CD14-positive monocyte (primary cell): Measurements from ENCODE around the gene CHAF1A. TPM values are rescaled to one million over a fixed set of nuclear protein-coding genes. Genes with fewer than 3 reads are reported as not detected.

Experiments used
- DNase-seq, 3 donors: peaks; one replicate each; pipeline ENCODE4 v3.0.0-alpha.2; 2011 to 2022
- H2AFZ ChIP-seq: 2 replicates; pipeline ENCODE4 v1.6.0; 2012; ENCODE audit warnings: mild to moderate bottlenecking, low read depth, low read length, inconsistent platforms; ENCODE audit not compliant: insufficient read depth, poor library complexity, severe bottlenecking
- H3K27ac ChIP-seq, 2 donors: 1 replicate in 1 of 2; 2 replicates in 1 of 2; pipeline ENCODE4 v1.5.1; 2012 to 2013; ENCODE audit warnings: low read length in 2 of 2, control low read depth in 1 of 2, inconsistent platforms in 1 of 2, low read depth in 1 of 2, mild to moderate bottlenecking in 1 of 2
- H3K27me3 ChIP-seq, 2 donors: one replicate each; pipeline versions ENCODE4 v1.6.0 to v1.6.1; 2011 to 2013; ENCODE audit warnings: low read length in 2 of 2; ENCODE audit not compliant: control insufficient read depth in 2 of 2, insufficient read depth in 2 of 2
- H3K36me3 ChIP-seq, 2 donors: replicated peaks in 1 of 2; 1 replicate in 1 of 2; 2 replicates in 1 of 2; pipeline versions ENCODE4 v1.5.1 to v1.6.1; 2012 to 2013; ENCODE audit warnings: low read length in 2 of 2, control low read depth in 1 of 2, inconsistent platforms in 1 of 2, mild to moderate bottlenecking in 1 of 2; ENCODE audit not compliant: insufficient read depth in 2 of 2, control insufficient read depth in 1 of 2
- H3K4me1 ChIP-seq, 2 donors: 1 replicate in 1 of 2; 2 replicates in 1 of 2; pipeline versions ENCODE4 v1.5.1 to v1.6.1; 2012 to 2013; ENCODE audit warnings: low read length in 2 of 2, control low read depth in 1 of 2, inconsistent platforms in 1 of 2, mild to moderate bottlenecking in 1 of 2, moderate library complexity in 1 of 2; ENCODE audit not compliant: insufficient read depth in 2 of 2, control insufficient read depth in 1 of 2
- H3K4me2 ChIP-seq: replicated peaks from 2 replicates; pipeline ENCODE3; 2012; ENCODE audit warnings: low read length, moderate library complexity, mild to moderate bottlenecking; ENCODE audit not compliant: poor library complexity, severe bottlenecking; ENCODE audit errors: extremely low read depth
- H3K4me3 ChIP-seq, 3 experiments: fragments of 200-600 bp in 1 of 3; sonication (generic) in 1 of 3; replicated peaks in 1 of 3; 1 replicate in 2 of 3; 2 replicates in 1 of 3; pipeline ENCODE4 v1.5.1; 2011 to 2013; ENCODE audit warnings: low read length in 3 of 3, mild to moderate bottlenecking in 3 of 3, control low read depth in 2 of 3, low read depth in 2 of 3, inconsistent platforms in 1 of 3, moderate library complexity in 1 of 3
- H3K79me2 ChIP-seq: 2 replicates; pipeline ENCODE4 v1.6.0; 2012; ENCODE audit warnings: mild to moderate bottlenecking, control low read depth, inconsistent platforms, low read length, moderate library complexity; ENCODE audit not compliant: insufficient read depth
- H3K9ac ChIP-seq: 2 replicates; pipeline ENCODE4 v1.6.0; 2017; ENCODE audit warnings: low read length, mild to moderate bottlenecking; ENCODE audit not compliant: insufficient read depth, poor library complexity, severe bottlenecking
- H3K9me3 ChIP-seq, 2 donors: replicated peaks in 1 of 2; 1 replicate in 1 of 2; 2 replicates in 1 of 2; pipeline versions ENCODE4 v1.5.1 to v1.6.1; 2012 to 2013; ENCODE audit warnings: low read length in 2 of 2, control low read depth in 1 of 2; ENCODE audit not compliant: control insufficient read depth in 1 of 2, insufficient read depth in 1 of 2
- H4K20me1 ChIP-seq: 2 replicates; pipeline ENCODE4 v1.6.0; 2012; ENCODE audit warnings: mild to moderate bottlenecking, low read length, control low read depth, moderate library complexity; ENCODE audit not compliant: insufficient read depth
- H3K27ac Mint-ChIP-seq, 7 donors: one replicate each; pipeline ENCODE4 v1.8.0; 2020; ENCODE audit warnings: mild to moderate bottlenecking in 7 of 7, mixed read lengths in 7 of 7, moderate library complexity in 6 of 7, inconsistent platforms in 2 of 7
- H3K27me3 Mint-ChIP-seq, 3 donors: one replicate each; pipeline ENCODE4 v1.8.0; 2021 to 2022; ENCODE audit warnings: low read depth in 3 of 3, mild to moderate bottlenecking in 3 of 3, mixed read lengths in 3 of 3, moderate library complexity in 3 of 3, inconsistent platforms in 1 of 3
- H3K36me3 Mint-ChIP-seq, 2 donors: one replicate each; pipeline ENCODE4 v1.8.0; 2020; ENCODE audit warnings: mixed read lengths in 2 of 2, inconsistent platforms in 1 of 2, mild to moderate bottlenecking in 1 of 2
- H3K4me1 Mint-ChIP-seq: one replicate; pipeline ENCODE4 v1.8.0; 2020; ENCODE audit warnings: mild to moderate bottlenecking, mixed read lengths
- H3K4me3 Mint-ChIP-seq, 2 donors: one replicate each; pipeline ENCODE4 v1.8.0; 2020; ENCODE audit warnings: mild to moderate bottlenecking in 2 of 2, mixed read lengths in 2 of 2, moderate library complexity in 1 of 2
- H3K9me3 Mint-ChIP-seq, 7 donors: one replicate each; pipeline ENCODE4 v1.8.0; 2020 to 2022; ENCODE audit warnings: mixed read lengths in 7 of 7, mild to moderate bottlenecking in 6 of 7, moderate library complexity in 6 of 7, inconsistent platforms in 2 of 7
- WGBS: methylation state at CpG from one replicate; pipeline ENCODE4 v1.1.5; 2013; ENCODE audit warnings: missing lambda C conversion rate; ENCODE audit not compliant: insufficient coverage; 5-methylcytosine and 5-hydroxymethylcytosine counted together
- intact Hi-C, 2 donors: fragments of 100-400 bp; cut with micrococcal nuclease; formaldehyde crosslinking; loops; one replicate each; pipeline versions ENCODE4 v1.15.0 to v1.15.1; 2023
- polyA plus RNA-seq, 3 donors: library from polyadenylated mRNA; depleted of rRNA in 1 of 3; unstranded in 2 of 3; stranded (reverse) in 1 of 3; fragments of 300-500 nt in 2 of 3; fragments of >200 nt in 1 of 3; fragmentation: Illumina TruSeq in 2 of 3; gene quantifications; 1 replicate in 2 of 3; 2 replicates in 1 of 3; pipeline ENCODE4 v1.2.3, GENCODE V29; 2012 to 2021
- TF ChIP-seq, protein P1 (sequence below): fragments of 200-600 bp; IDR thresholded peaks from one replicate; pipeline ENCODE4 v1.8.0; 2022; ENCODE audit warnings: antibody characterized with exemption, mild to moderate bottlenecking

The CHAF1A gene
- polyA plus RNA-seq, 3 donors = 4.4 to 26.4 (median 5.4) TPM

DNA sequence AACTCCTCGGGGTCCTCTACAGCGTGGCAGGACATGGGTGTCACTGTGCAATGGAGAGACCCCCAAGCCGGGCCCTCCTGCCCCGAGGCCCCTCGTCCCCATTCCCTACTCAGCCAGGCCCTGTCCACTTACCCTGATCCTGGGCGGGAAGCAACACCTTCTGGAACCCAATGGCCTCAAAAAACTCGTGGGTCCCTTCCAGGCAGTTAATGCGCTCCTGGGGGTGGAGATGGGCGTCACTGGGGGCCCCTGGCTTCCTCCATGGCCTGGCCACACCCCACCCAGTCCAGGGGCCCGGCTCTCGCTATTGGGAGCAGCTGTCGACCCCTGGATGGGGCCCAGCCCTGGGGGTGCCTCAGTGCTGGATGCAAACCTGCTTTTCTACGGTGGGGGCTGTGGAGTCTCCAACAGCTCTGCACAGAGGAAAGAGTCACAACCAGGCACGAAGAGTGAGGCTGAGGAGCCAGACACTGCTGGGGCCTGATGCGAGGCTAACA, 44.3 kb downstream of the CHAF1A start:
- no peak overlapping the region for H3K9ac ChIP-seq
- no peaks in the 10 kb centered on the region for H3K79me2 ChIP-seq
- H3K4me2 ChIP-seq = no peak overlapping the region
- H2AFZ ChIP-seq = no peak overlapping the region
- H3K36me3 ChIP-seq = peaks cover 66 to 82% of the 10 kb centered on the region in 2 donors
- peaks cover 58% of the 10 kb centered on the region for H4K20me1 ChIP-seq
- intact Hi-C loops = no loop called here
- no peak overlapping the region for H3K27ac ChIP-seq
- TF ChIP-seq, protein P1, sequence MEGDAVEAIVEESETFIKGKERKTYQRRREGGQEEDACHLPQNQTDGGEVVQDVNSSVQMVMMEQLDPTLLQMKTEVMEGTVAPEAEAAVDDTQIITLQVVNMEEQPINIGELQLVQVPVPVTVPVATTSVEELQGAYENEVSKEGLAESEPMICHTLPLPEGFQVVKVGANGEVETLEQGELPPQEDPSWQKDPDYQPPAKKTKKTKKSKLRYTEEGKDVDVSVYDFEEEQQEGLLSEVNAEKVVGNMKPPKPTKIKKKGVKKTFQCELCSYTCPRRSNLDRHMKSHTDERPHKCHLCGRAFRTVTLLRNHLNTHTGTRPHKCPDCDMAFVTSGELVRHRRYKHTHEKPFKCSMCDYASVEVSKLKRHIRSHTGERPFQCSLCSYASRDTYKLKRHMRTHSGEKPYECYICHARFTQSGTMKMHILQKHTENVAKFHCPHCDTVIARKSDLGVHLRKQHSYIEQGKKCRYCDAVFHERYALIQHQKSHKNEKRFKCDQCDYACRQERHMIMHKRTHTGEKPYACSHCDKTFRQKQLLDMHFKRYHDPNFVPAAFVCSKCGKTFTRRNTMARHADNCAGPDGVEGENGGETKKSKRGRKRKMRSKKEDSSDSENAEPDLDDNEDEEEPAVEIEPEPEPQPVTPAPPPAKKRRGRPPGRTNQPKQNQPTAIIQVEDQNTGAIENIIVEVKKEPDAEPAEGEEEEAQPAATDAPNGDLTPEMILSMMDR = no peak
- no peaks in the 10 kb centered on the region for H3K27me3 ChIP-seq
- no peaks in the 10 kb centered on the region for H3K4me1 ChIP-seq
- H3K9me3 ChIP-seq = no peaks in the 10 kb centered on the region
- Mint-ChIP-seq H3K27ac (peak overlapping the region in 1 of 7 donors; percentile 43), H3K4me3 (no peak overlapping the region), H3K9me3 (no peaks in the 10 kb centered on the region), H3K27me3 (peaks cover 0 to 4% (median 0%) of the 10 kb centered on the region in 3 donors), H3K36me3 (peaks cover 56 to 86% of the 10 kb centered on the region in 2 donors), H3K4me1 (peaks cover 3% of the 10 kb centered on the region)
- H3K4me3 ChIP-seq = no peak overlapping the region
- DNase-seq = no peak
- WGBS = 84% methylated on average over 13 of the region's 15 CpGs

DNA sequence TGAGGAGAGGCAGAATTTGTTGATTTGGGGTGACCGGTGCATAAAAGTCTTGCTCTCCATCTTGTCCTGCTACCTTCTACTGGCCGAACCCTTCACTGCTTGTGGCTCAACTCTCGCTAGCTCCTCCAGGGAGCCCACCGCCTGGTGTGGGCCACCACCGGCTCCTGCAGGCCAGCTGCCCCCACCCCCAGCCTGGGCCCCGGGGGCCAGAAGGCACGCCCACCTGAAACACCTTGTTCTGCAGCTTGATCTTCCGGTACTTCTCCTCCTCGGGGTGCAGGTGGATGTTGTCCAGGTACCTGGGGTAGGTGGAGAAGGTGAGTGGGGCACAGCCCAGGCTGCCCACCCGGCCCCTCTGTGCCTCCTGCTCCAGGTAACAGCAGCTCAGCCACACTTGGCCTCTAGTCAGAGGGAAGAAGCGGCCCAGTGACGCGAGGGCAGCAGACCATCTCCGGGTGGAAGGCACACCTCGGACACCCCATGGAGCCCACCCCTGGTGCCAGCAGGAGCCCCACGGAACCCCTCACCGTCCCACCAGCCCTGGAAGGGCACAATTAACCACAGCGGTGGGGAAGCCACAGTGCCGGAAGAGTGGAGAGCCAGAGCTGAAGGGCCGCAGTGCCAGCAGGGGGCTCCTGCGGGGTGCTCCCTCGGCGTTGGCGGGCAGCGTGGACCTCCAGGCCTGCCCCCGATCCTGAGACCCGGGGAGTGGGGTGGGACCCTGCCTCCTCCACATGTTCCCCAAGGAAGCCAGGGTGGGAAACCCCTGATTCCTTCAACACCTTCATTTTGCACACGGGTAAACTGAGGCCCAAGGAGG, 45.1 kb downstream of the CHAF1A start:
- Histone ChIP-seq H3K79me2 (no peaks in the 10 kb centered on the region), H3K4me3 (no peak overlapping the region), H3K9ac (no peak overlapping the region), H3K27ac (no peak overlapping the region), H3K4me2 (no peak overlapping the region), H3K4me1 (no peaks in the 10 kb centered on the region), H3K27me3 (no peaks in the 10 kb centered on the region), H2AFZ (no peak overlapping the region), H3K9me3 (no peaks in the 10 kb centered on the region), H4K20me1 (peaks cover 65% of the 10 kb centered on the region), H3K36me3 (peaks cover 74 to 90% of the 10 kb centered on the region in 2 donors)
- peaks cover 0 to 4% (median 0%) of the 10 kb centered on the region in 3 donors for H3K27me3 Mint-ChIP-seq
- H3K4me1 Mint-ChIP-seq = no peaks in the 10 kb centered on the region
- no peaks in the 10 kb centered on the region for H3K9me3 Mint-ChIP-seq
- intact Hi-C loops = no loop called here
- no peak for DNase-seq
- peaks cover 61 to 86% of the 10 kb centered on the region in 2 donors for H3K36me3 Mint-ChIP-seq
- no peak overlapping the region for H3K4me3 Mint-ChIP-seq
- TF ChIP-seq, protein P1 = no peak
- 96% methylated on average over 17 of the region's 28 CpGs for WGBS
- H3K27ac Mint-ChIP-seq = peak overlapping the region in 2 of 7 donors; percentile 20 to 30
